GM12878 (cell line): ENCODE results near the gene DEUP1.

ENCODE experiments used
- EP300 ChIP-seq, 2 experiments: fragments of 150-350 bp in 1 of 2; IDR thresholded peaks; 2 replicates each; pipeline ENCODE4 v1.6.1; 2011 to 2012; ENCODE audit warnings: low read depth in 2 of 2, low read length in 2 of 2, borderline replicate concordance in 1 of 2, improper control_type of control experiment in 1 of 2, inconsistent platforms in 1 of 2; ENCODE audit not compliant: control insufficient read depth in 1 of 2
- LARP7 ChIP-seq: fragments of 450-650 bp; IDR thresholded peaks from 2 replicates; pipeline ENCODE4 v1.6.1; 2017; ENCODE audit warnings: mild to moderate bottlenecking
- NFIC ChIP-seq: IDR thresholded peaks from 2 replicates; pipeline ENCODE4 v1.6.1; 2012; ENCODE audit warnings: low read depth, mild to moderate bottlenecking, inconsistent platforms, low read length, moderate library complexity
- POLR2A ChIP-seq: IDR thresholded peaks from 2 replicates; pipeline ENCODE4 v1.6.1; 2011; ENCODE audit warnings: low read depth, mild to moderate bottlenecking, low read length
- RAD51 ChIP-seq: fragments of 450-650 bp; IDR thresholded peaks from 2 replicates; pipeline ENCODE4 v1.6.1; 2016; ENCODE audit warnings: moderate library complexity, mild to moderate bottlenecking, inconsistent platforms
- SIN3A ChIP-seq: IDR thresholded peaks from 2 replicates; pipeline ENCODE4 v1.6.1; 2012; ENCODE audit warnings: low read depth, low read length, improper control_type of control experiment
- USF1 ChIP-seq: IDR thresholded peaks from 2 replicates; pipeline ENCODE4 v1.6.1; 2011; ENCODE audit warnings: borderline replicate concordance, low read depth, mild to moderate bottlenecking, moderate library complexity, mixed read lengths, low read length; ENCODE audit not compliant: insufficient read depth; ENCODE audit errors: extremely low read length
- YY1 ChIP-seq: IDR thresholded peaks from 2 replicates; pipeline ENCODE4 v1.6.1; 2011; ENCODE audit warnings: low read depth, mild to moderate bottlenecking, low read length
- ZBED1 ChIP-seq: IDR thresholded peaks from 2 replicates; pipeline ENCODE4 v1.6.1; 2016; ENCODE audit warnings: borderline replicate concordance
- TF ChIP-seq, protein P1 (sequence below), 3 experiments: IDR thresholded peaks in 2 of 3; conservative IDR thresholded peaks in 1 of 3; 2 replicates each; pipeline ENCODE4 v1.5.1; 2011; ENCODE audit warnings: low read depth in 3 of 3, low read length in 3 of 3, mild to moderate bottlenecking in 3 of 3, control low read depth in 2 of 3, moderate library complexity in 2 of 3, inconsistent platforms in 1 of 3, mixed read lengths in 1 of 3; ENCODE audit not compliant: control insufficient read depth in 2 of 3, insufficient read depth in 1 of 3; ENCODE audit errors: extremely low read depth in 1 of 3
- TF ChIP-seq, protein P2 (sequence below): IDR thresholded peaks from 2 replicates; pipeline ENCODE4 v1.6.1; 2012; ENCODE audit warnings: mild to moderate bottlenecking, low read depth, low read length

- TF ChIP-seq ZBED1 (no peak), POLR2A (no peak), SIN3A (no peak), RAD51 (no peak), NFIC (no peak), USF1 (no peak), LARP7 (no peak), EP300 (IDR thresholded peaks at IDR 0.05; ENCODE audit: borderline replicate concordance in 1 of 2, control insufficient read depth in 1 of 2, low read depth in 2 of 2, low read length in 2 of 2) (no peak), YY1 (no peak)
- TF ChIP-seq, protein P1, sequence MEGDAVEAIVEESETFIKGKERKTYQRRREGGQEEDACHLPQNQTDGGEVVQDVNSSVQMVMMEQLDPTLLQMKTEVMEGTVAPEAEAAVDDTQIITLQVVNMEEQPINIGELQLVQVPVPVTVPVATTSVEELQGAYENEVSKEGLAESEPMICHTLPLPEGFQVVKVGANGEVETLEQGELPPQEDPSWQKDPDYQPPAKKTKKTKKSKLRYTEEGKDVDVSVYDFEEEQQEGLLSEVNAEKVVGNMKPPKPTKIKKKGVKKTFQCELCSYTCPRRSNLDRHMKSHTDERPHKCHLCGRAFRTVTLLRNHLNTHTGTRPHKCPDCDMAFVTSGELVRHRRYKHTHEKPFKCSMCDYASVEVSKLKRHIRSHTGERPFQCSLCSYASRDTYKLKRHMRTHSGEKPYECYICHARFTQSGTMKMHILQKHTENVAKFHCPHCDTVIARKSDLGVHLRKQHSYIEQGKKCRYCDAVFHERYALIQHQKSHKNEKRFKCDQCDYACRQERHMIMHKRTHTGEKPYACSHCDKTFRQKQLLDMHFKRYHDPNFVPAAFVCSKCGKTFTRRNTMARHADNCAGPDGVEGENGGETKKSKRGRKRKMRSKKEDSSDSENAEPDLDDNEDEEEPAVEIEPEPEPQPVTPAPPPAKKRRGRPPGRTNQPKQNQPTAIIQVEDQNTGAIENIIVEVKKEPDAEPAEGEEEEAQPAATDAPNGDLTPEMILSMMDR (IDR thresholded peaks at IDR 0.05 in 2 of 3, conservative IDR thresholded peaks at IDR 0.05 in 1 of 3; ENCODE audit: control insufficient read depth in 2 of 3, extremely low read depth in 1 of 3, insufficient read depth in 1 of 3, low read depth in 3 of 3, low read length in 3 of 3) = no peak
- TF ChIP-seq, protein P2, sequence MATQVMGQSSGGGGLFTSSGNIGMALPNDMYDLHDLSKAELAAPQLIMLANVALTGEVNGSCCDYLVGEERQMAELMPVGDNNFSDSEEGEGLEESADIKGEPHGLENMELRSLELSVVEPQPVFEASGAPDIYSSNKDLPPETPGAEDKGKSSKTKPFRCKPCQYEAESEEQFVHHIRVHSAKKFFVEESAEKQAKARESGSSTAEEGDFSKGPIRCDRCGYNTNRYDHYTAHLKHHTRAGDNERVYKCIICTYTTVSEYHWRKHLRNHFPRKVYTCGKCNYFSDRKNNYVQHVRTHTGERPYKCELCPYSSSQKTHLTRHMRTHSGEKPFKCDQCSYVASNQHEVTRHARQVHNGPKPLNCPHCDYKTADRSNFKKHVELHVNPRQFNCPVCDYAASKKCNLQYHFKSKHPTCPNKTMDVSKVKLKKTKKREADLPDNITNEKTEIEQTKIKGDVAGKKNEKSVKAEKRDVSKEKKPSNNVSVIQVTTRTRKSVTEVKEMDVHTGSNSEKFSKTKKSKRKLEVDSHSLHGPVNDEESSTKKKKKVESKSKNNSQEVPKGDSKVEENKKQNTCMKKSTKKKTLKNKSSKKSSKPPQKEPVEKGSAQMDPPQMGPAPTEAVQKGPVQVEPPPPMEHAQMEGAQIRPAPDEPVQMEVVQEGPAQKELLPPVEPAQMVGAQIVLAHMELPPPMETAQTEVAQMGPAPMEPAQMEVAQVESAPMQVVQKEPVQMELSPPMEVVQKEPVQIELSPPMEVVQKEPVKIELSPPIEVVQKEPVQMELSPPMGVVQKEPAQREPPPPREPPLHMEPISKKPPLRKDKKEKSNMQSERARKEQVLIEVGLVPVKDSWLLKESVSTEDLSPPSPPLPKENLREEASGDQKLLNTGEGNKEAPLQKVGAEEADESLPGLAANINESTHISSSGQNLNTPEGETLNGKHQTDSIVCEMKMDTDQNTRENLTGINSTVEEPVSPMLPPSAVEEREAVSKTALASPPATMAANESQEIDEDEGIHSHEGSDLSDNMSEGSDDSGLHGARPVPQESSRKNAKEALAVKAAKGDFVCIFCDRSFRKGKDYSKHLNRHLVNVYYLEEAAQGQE = no peak
Measured at GRCh38 chr11:93411705-93412104, 81.2 kb downstream of the DEUP1 start.
